GM20431 (cell line): ENCODE results near the gene TEX38.
"Not testable (repeated sequence)": the region's sequence is repeated elsewhere in the genome, so short reads cannot be mapped to it uniquely, and the experiment has no call there.

Experiments
- in situ Hi-C: fragments of 300-500 bp; cut with MseI, MboI; formaldehyde crosslinking; loops from one replicate; pipeline ENCODE4 v1.15.0; 2020; ENCODE audit warnings: low sequenced_read_pairs; ENCODE audit not compliant: unreplicated experiment

The TEX38 gene

DNA sequence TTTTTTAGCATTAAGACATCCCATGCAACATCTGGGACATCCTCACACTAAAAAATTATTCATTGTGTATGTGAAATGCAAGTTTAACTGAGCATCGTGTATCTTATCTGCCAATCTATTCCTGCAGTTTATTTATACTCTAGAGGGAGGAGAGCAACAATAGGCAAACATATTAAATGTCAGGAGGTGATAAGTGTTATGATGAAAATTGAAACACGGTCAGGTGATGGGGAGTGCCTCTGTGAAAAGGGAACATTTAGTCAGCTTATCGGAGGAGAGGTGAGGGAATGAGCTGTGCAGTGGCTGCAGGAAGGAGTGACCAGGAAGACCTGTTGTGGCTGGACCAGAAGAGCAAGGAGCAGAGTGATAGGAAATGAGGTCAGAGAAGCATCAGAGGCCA lies 48.0 kb downstream of the TEX38 start:
- in situ Hi-C loops: no loop called here

DNA sequence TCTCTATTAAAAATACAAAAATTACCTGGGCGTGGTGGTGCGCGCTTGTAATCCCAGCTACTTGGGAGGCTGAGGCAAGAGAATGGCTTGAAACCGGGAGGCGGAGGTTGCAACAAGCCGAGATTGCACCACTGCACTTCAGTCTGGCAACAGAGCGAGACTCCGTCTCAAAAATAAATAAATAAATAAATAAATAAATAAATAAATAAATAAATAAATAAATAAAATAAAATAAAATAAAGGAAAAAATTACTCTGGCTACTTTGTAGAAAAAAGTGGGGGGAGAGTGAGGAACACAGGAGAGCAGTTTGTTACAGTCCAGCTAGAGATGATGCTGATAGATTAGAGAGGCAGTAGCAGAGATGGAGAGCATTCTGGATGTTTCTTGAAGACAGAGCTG lies 48.7 kb downstream of the TEX38 start:
- in situ Hi-C loops: not testable (repeated sequence)

DNA sequence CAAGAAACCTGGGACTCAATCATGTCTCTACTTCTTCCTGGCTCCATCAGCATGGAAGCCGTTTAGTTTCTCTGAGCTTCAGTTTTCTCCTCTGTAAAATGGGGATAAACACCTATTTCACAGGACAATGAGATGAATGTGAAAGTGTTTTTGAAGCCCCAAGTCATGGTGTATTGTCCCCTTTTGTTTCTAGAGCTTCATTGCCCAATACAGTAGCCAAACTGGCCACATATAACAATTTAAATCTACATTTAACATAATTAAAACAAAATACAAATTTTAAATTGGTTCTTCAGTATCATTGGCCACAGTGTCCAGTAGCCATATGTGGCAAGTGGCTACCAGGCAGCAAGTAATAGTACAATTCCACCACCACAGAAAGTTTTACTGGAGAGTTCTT lies 49.5 kb downstream of the TEX38 start:
- in situ Hi-C loops: no loop called here

DNA sequence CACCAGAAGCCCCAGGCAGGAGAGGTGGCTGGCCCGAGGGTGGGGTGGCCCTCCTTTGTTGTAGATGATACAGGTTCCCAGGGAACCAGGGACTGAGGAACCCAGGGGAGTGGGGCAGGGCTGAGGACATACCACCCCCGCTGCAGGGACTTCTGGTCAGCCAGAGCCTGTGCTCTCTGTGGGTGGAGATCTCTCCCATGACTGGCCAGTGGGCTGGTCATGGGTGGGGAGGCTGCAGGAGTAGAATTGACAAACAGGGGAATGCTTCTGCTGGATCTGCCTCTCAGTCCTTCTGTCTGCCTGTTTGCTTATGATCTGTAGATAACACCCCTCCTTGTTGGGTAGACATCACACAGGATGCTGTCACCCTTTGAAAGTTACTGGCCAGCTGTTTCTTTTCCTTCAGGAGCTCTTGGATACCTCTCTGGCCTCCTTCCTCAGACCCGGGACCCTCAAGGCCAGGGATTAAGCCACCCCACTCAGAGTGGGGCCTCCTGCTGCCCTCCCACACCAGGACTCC lies 50.1 kb downstream of the TEX38 start:
- in situ Hi-C loops: no loop called here
